Measurements from ENCODE around the gene ZNF30.
A peak's percentile ranks its signal among the peaks of the same experiment; 100 is the strongest.
"Not testable (repeated sequence)": the region's sequence is repeated elsewhere in the genome, so short reads cannot be mapped to it uniquely, and the experiment has no call there.

ZNF30 gene

GRCh38 chr19:34964598-34964997 is 37.9 kb downstream of the ZNF30 start:
- no peaks in the 10 kb centered on the region for H3K27me3 Mint-ChIP-seq (ENCODE audit: low read depth)
- no peak for DNase-seq (ENCODE audit: low spot score)
- no peak overlapping the region for H3K27ac Mint-ChIP-seq
- peaks cover 42% of the 10 kb centered on the region for H3K36me3 Mint-ChIP-seq (ENCODE audit: low read depth)
- peak overlapping the region; percentile 73 for H3K4me3 Mint-ChIP-seq
- peaks cover 61% of the 10 kb centered on the region for H3K9me3 Mint-ChIP-seq
- peaks cover 25% of the 10 kb centered on the region for H3K4me1 Mint-ChIP-seq (ENCODE audit: low read depth)

GRCh38 chr19:34965505-34965904 is 38.8 kb downstream of the ZNF30 start:
- H3K27me3 Mint-ChIP-seq (ENCODE audit: low read depth); DNase-seq (ENCODE audit: low spot score); H3K27ac Mint-ChIP-seq: not testable (repeated sequence)
- Mint-ChIP-seq H3K9me3 (peaks cover 60% of the 10 kb centered on the region), H3K36me3 (ENCODE audit: low read depth) (peaks cover 33% of the 10 kb centered on the region), H3K4me3 (peak overlapping the region; percentile 54), H3K4me1 (ENCODE audit: low read depth) (peaks cover 22% of the 10 kb centered on the region)

GRCh38 chr19:34967551-34967950 is 40.8 kb downstream of the ZNF30 start:
- peaks cover 8% of the 10 kb centered on the region for H3K4me1 Mint-ChIP-seq (ENCODE audit: low read depth)
- peaks cover 12% of the 10 kb centered on the region for H3K36me3 Mint-ChIP-seq (ENCODE audit: low read depth)
- H3K27ac Mint-ChIP-seq = no peak overlapping the region
- peaks cover 2% of the 10 kb centered on the region for H3K27me3 Mint-ChIP-seq (ENCODE audit: low read depth)
- no peak overlapping the region for H3K4me3 Mint-ChIP-seq
- H3K9me3 Mint-ChIP-seq = peaks cover 46% of the 10 kb centered on the region
- no peak for DNase-seq (ENCODE audit: low spot score)

- Mint-ChIP-seq H3K27me3 (ENCODE audit: low read depth) (peaks cover 4% of the 10 kb centered on the region), H3K27ac (no peak overlapping the region), H3K4me3 (no peak overlapping the region), H3K4me1 (ENCODE audit: low read depth) (peaks cover 5% of the 10 kb centered on the region), H3K36me3 (ENCODE audit: low read depth) (peaks cover 4% of the 10 kb centered on the region), H3K9me3 (peaks cover 38% of the 10 kb centered on the region)
- no peak for DNase-seq (ENCODE audit: low spot score)
Observed at GRCh38 chr19:34969721-34970120, 43.0 kb downstream of the ZNF30 start.

- H3K36me3 Mint-ChIP-seq (ENCODE audit: low read depth); DNase-seq (ENCODE audit: low spot score); H3K4me3 Mint-ChIP-seq; H3K27me3 Mint-ChIP-seq (ENCODE audit: low read depth); H3K4me1 Mint-ChIP-seq (ENCODE audit: low read depth); H3K27ac Mint-ChIP-seq: not testable (repeated sequence)
- peaks cover 38% of the 10 kb centered on the region for H3K9me3 Mint-ChIP-seq
Observed at GRCh38 chr19:34970185-34970780, 43.6 kb downstream of the ZNF30 start.

GRCh38 chr19:34972163-34972705 is 45.5 kb downstream of the ZNF30 start:
- no peak for DNase-seq (ENCODE audit: low spot score)
- Mint-ChIP-seq H3K27ac (no peak overlapping the region), H3K9me3 (peaks cover 40% of the 10 kb centered on the region), H3K27me3 (ENCODE audit: low read depth) (peaks cover 4% of the 10 kb centered on the region), H3K4me3 (no peak overlapping the region), H3K4me1 (ENCODE audit: low read depth) (peaks cover 6% of the 10 kb centered on the region), H3K36me3 (ENCODE audit: low read depth) (no peaks in the 10 kb centered on the region)

GRCh38 chr19:34974646-34975045 is 47.9 kb downstream of the ZNF30 start:
- Mint-ChIP-seq H3K27me3 (ENCODE audit: low read depth) (peaks cover 4% of the 10 kb centered on the region), H3K27ac (no peak overlapping the region), H3K4me3 (no peak overlapping the region), H3K4me1 (ENCODE audit: low read depth) (peaks cover 6% of the 10 kb centered on the region), H3K9me3 (peaks cover 21% of the 10 kb centered on the region), H3K36me3 (ENCODE audit: low read depth) (no peaks in the 10 kb centered on the region)
- DNase-seq (ENCODE audit: low spot score) = no peak

GRCh38 chr19:34975056-34975455 is 48.4 kb downstream of the ZNF30 start:
- Mint-ChIP-seq H3K27ac (no peak overlapping the region), H3K27me3 (ENCODE audit: low read depth) (peaks cover 4% of the 10 kb centered on the region), H3K4me1 (ENCODE audit: low read depth) (peaks cover 6% of the 10 kb centered on the region), H3K9me3 (peaks cover 17% of the 10 kb centered on the region), H3K4me3 (no peak overlapping the region), H3K36me3 (ENCODE audit: low read depth) (no peaks in the 10 kb centered on the region)
- DNase-seq (ENCODE audit: low spot score) = no peak

- no peak overlapping the region for H3K27ac Mint-ChIP-seq
- H3K4me1 Mint-ChIP-seq (ENCODE audit: low read depth) = peaks cover 6% of the 10 kb centered on the region
- H3K27me3 Mint-ChIP-seq (ENCODE audit: low read depth) = peaks cover 4% of the 10 kb centered on the region
- H3K36me3 Mint-ChIP-seq (ENCODE audit: low read depth) = no peaks in the 10 kb centered on the region
- no peak for DNase-seq (ENCODE audit: low spot score)
- peaks cover 8% of the 10 kb centered on the region for H3K9me3 Mint-ChIP-seq
- no peak overlapping the region for H3K4me3 Mint-ChIP-seq
Observed at GRCh38 chr19:34976611-34977010, 49.9 kb downstream of the ZNF30 start.

GRCh38 chr19:34979819-34980640 is 53.3 kb downstream of the ZNF30 start:
- peaks cover under 1% of the 10 kb centered on the region for H3K4me1 Mint-ChIP-seq (ENCODE audit: low read depth)
- DNase-seq (ENCODE audit: low spot score) = no peak
- H3K36me3 Mint-ChIP-seq (ENCODE audit: low read depth) = no peaks in the 10 kb centered on the region
- H3K9me3 Mint-ChIP-seq = peaks cover 8% of the 10 kb centered on the region
- peaks cover 2% of the 10 kb centered on the region for H3K27me3 Mint-ChIP-seq (ENCODE audit: low read depth)
- H3K27ac Mint-ChIP-seq = no peak overlapping the region
- no peak overlapping the region for H3K4me3 Mint-ChIP-seq

GRCh38 chr19:34982275-34982674 is 55.6 kb downstream of the ZNF30 start:
- Mint-ChIP-seq H3K27ac (no peak overlapping the region), H3K9me3 (peaks cover 3% of the 10 kb centered on the region)

GRCh38 chr19:34983786-34984185 is 57.1 kb downstream of the ZNF30 start:
- no peak for DNase-seq (ENCODE audit: low spot score)
- Mint-ChIP-seq H3K27ac (no peak overlapping the region), H3K4me1 (ENCODE audit: low read depth) (peaks cover 9% of the 10 kb centered on the region), H3K4me3 (no peak overlapping the region), H3K36me3 (ENCODE audit: low read depth) (no peaks in the 10 kb centered on the region), H3K27me3 (ENCODE audit: low read depth) (peaks cover 2% of the 10 kb centered on the region), H3K9me3 (peaks cover 3% of the 10 kb centered on the region)

More at GRCh38 chr19:34982275-34982674, 55.6 kb downstream of the ZNF30 start:
- DNase-seq (ENCODE audit: low spot score) = no peak
- Mint-ChIP-seq H3K36me3 (ENCODE audit: low read depth) (no peaks in the 10 kb centered on the region), H3K27me3 (ENCODE audit: low read depth) (peaks cover 2% of the 10 kb centered on the region), H3K4me1 (ENCODE audit: low read depth) (peaks cover 9% of the 10 kb centered on the region), H3K4me3 (no peak overlapping the region)

GRCh38 chr19:34984287-34984686 is 57.6 kb downstream of the ZNF30 start:
- DNase-seq (ENCODE audit: low spot score) = no peak
- Mint-ChIP-seq H3K27ac (no peak overlapping the region), H3K4me3 (no peak overlapping the region), H3K4me1 (ENCODE audit: low read depth) (peaks cover 10% of the 10 kb centered on the region), H3K36me3 (ENCODE audit: low read depth) (no peaks in the 10 kb centered on the region), H3K9me3 (peaks cover 3% of the 10 kb centered on the region), H3K27me3 (ENCODE audit: low read depth) (peaks cover 2% of the 10 kb centered on the region)

- Mint-ChIP-seq H3K4me3 (peak overlapping the region; percentile 56), H3K4me1 (ENCODE audit: low read depth) (peaks cover 13% of the 10 kb centered on the region), H3K27me3 (ENCODE audit: low read depth) (peaks cover 2% of the 10 kb centered on the region), H3K9me3 (peaks cover 3% of the 10 kb centered on the region), H3K36me3 (ENCODE audit: low read depth) (no peaks in the 10 kb centered on the region), H3K27ac (peak overlapping the region; percentile 68)
- DNase-seq (ENCODE audit: low spot score) = no peak
Observed at GRCh38 chr19:34985249-34986022, 58.7 kb downstream of the ZNF30 start.

Measured in T-helper 2 cell treated with Interferon-gamma antibody and Interleukin-4, amounts not matched to agents 5 μg/mL and 100 μg/mL, for 36 hours (primary cell).